HAP-1 (cell line): ENCODE results near the gene SLC37A1.
A peak's percentile ranks its signal among the peaks of the same experiment; 100 is the strongest.

Source experiments
- DNase-seq, 2 experiments: peaks; one replicate each; pipeline ENCODE4 v3.0.0-alpha.2; 2016 to 2020; ENCODE audit warnings: low spot score in 2 of 2
- H3K27me3 ChIP-seq: fragments of 250-450 bp; sonication (Bioruptor Pico); 2 replicates; pipeline ENCODE4 v1.5.1; 2020; ENCODE audit warnings: low read depth, mild to moderate bottlenecking, moderate library complexity
- H3K36me3 ChIP-seq: fragments of 250-450 bp; sonication (Bioruptor Pico); replicated peaks from 2 replicates; pipeline ENCODE4 v1.5.1; 2020; ENCODE audit warnings: mild to moderate bottlenecking
- H3K4me1 ChIP-seq: fragments of 250-450 bp; sonication (Bioruptor Pico); 2 replicates; pipeline ENCODE4 v1.5.1; 2020; ENCODE audit warnings: mild to moderate bottlenecking
- H3K4me3 ChIP-seq: fragments of 250-450 bp; sonication (Bioruptor Pico); 2 replicates; pipeline ENCODE4 v1.5.1; 2020; ENCODE audit warnings: mild to moderate bottlenecking, moderate library complexity
- H3K9me3 ChIP-seq: fragments of 250-450 bp; sonication (Bioruptor Pico); 2 replicates; pipeline ENCODE4 v1.5.1; 2020; ENCODE audit warnings: mild to moderate bottlenecking, moderate library complexity
- in situ Hi-C: fragments of 300-500 bp; cut with MboI; formaldehyde crosslinking; loops from 3 replicates; pipeline ENCODE4 v1.14.3; 2020; ENCODE audit warnings: low sequenced_read_pairs, inconsistent platforms, mixed read lengths

The SLC37A1 gene

DNA sequence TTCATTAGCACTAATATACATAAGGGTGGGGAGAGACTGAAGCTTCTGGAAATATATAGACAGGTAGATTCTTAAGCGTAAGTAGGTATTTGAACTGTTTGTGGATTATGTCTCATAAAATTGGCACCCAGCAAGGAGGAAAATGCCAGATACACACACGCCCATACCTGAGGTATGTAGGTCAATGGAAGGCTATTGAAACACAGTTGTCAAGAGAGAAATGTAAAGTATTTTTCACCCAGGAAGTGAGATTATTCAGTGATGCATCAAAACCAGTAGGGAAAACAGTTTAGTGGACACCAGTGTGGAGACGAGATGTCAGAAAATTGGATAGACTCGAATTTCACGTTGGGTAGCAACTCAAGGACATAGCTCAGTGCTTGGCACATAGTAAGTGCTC, 12.9 kb upstream of the SLC37A1 start:
- no peaks in the 10 kb centered on the region for H3K4me1 ChIP-seq

GRCh38 chr21:42503711-42504110, 9.9 kb upstream of the SLC37A1 start:
- no peak for DNase-seq
- Histone ChIP-seq H3K4me3 (no peak overlapping the region), H3K36me3 (no peaks in the 10 kb centered on the region), H3K27me3 (no peaks in the 10 kb centered on the region), H3K9me3 (no peaks in the 10 kb centered on the region), H3K4me1 (no peaks in the 10 kb centered on the region)
- in situ Hi-C loops = no loop called here

More for the DNA sequence above, 12.9 kb upstream of the SLC37A1 start:
- H3K4me3 ChIP-seq = no peak overlapping the region
- DNase-seq = no peak
- no peaks in the 10 kb centered on the region for H3K9me3 ChIP-seq
- no peaks in the 10 kb centered on the region for H3K36me3 ChIP-seq
- in situ Hi-C loops = no loop called here
- H3K27me3 ChIP-seq = 0 out of 2 replicates have a peak, but pooled peaks cover under 1% of the 10 kb centered on the region

DNA sequence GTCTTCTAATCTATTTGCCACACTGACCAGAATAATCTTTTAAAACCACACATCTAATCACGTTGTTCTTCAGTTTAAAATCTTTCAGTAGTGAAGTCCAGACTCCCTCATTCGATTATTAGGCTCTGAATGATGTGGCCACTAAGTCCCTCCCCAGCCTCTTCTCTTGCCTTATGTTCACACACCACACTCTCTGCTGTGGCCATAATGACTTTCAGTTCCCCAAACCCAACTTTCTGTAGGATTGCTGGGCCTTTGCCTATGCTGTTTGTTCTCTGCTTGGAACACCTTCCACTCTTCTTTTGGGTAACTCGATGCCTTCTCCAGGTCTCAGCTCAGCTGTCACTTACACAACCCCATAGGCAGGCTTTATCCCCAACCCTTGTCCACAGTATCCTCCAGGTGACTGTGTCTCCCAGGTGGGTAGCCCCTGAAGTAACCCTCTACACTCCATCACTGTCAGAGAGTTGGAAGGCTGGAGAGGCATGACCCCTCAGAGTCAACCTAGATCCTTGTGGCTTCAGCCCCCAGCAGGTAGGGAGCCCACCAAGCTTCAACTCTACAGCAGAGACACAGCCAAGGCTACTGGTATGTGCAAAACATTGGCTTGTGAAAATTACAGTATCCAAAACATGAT, 8.4 kb upstream of the SLC37A1 start:
- in situ Hi-C loops = no loop called here
- no peak overlapping the region for H3K4me3 ChIP-seq
- H3K9me3 ChIP-seq = no peaks in the 10 kb centered on the region
- no peaks in the 10 kb centered on the region for H3K27me3 ChIP-seq
- H3K36me3 ChIP-seq = no peaks in the 10 kb centered on the region
- no peaks in the 10 kb centered on the region for H3K4me1 ChIP-seq
- DNase-seq = no peak

DNA sequence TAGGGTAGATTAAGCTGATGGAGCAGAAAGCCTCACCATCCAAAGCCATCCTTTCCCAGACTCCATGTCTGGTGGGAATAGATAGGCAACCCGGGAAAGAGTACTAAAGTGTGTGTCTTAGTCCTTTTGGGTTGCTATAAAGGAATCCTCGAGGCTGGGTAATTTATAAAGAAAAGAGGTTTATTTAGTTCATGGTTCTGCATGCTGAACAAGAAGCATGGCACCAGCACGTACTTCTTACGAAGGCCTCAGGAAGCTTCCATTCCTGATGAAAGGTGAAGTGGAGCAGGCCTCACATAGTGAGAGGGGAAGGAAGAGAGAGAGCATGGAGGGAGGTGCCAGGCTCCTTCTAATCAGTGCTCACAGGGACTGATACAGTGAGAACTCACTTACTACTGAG, 6.2 kb upstream of the SLC37A1 start:
- Histone ChIP-seq H3K4me1 (no peaks in the 10 kb centered on the region), H3K4me3 (no peak overlapping the region), H3K36me3 (no peaks in the 10 kb centered on the region), H3K27me3 (no peaks in the 10 kb centered on the region), H3K9me3 (no peaks in the 10 kb centered on the region)
- in situ Hi-C loops = no loop called here
- DNase-seq = no peak

DNA sequence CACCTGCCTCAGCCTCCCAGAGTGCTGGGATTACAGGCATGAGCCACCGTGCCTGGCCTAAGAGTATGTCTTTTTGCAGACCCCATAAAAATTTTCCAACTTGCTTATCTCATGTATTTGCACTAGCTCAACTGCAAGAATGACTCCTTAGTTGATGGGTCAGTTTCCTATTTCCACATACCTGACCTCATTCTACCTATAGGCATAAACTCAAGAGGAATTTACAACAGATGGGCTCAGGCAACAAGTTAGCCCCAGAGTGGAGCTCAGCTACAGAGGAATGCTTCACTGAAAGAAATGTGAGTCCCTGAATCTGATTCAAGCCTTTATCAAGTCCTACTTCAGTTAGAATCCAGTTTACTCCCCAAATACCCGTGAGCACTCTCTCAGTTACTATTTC, 5.3 kb upstream of the SLC37A1 start:
- in situ Hi-C loops = no loop called here
- H3K4me3 ChIP-seq = no peak overlapping the region
- no peaks in the 10 kb centered on the region for H3K36me3 ChIP-seq
- no peaks in the 10 kb centered on the region for H3K9me3 ChIP-seq
- H3K4me1 ChIP-seq = no peaks in the 10 kb centered on the region
- DNase-seq = no peak
- H3K27me3 ChIP-seq = no peaks in the 10 kb centered on the region

DNA sequence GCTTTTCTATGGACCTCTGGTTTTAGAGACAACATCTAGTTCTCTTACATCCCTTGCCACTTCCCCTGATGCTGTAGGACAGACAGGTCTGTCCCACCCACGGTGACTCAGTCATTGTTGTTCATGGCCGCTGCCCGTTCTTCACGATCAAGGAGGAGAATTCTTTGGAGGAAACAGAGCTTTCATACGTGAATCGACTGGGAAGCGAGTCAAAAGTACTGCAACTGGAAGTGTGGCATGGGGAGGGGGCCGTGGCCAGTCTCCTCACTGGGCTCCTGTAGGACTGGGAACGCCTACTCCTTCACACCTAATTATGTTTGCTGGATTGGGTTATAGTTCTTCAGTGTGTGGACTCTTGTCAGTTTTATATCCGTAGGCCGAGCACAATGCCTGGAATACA, 4.4 kb upstream of the SLC37A1 start:
- no peaks in the 10 kb centered on the region for H3K27me3 ChIP-seq
- H3K4me3 ChIP-seq = no peak overlapping the region
- DNase-seq = no peak
- in situ Hi-C loops = no loop called here
- H3K36me3 ChIP-seq = no peaks in the 10 kb centered on the region
- no peaks in the 10 kb centered on the region for H3K9me3 ChIP-seq
- H3K4me1 ChIP-seq = no peaks in the 10 kb centered on the region

DNA sequence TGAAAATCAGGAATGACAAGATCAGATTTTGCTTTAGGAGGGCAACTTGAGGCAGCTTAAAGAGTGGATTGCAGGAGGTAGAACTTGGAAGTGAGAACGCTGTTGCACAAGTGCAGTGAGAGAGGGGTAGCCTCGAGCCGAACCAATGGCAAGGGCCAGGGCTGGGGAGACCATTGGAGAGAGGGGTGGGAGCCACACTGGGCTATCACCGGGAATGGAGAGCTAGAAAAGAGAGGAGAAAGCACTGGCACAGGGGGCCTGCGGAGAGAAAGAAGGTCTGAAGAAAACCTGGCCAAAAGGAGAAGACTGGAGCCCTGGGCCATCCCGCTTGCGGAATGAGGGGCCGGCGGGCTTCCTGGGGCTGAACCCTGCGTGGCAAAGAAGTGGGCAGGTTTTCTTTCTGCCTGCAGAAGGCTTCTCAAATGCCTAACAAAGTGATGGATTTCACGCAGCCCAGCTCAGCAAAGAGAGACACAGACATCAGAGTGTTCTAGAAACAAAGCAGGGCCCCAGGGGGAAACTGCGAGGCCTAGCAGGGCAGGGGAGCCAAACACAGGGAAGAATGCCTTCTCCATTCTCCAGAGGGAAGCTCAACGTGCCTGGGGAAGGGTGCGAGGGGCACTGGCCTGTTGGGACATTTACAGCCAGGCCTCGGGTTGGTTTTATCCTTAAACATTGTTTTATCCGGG, 1.2 kb upstream of the SLC37A1 start:
- no peak overlapping the region for H3K4me3 ChIP-seq
- in situ Hi-C loops = no loop called here

DNA sequence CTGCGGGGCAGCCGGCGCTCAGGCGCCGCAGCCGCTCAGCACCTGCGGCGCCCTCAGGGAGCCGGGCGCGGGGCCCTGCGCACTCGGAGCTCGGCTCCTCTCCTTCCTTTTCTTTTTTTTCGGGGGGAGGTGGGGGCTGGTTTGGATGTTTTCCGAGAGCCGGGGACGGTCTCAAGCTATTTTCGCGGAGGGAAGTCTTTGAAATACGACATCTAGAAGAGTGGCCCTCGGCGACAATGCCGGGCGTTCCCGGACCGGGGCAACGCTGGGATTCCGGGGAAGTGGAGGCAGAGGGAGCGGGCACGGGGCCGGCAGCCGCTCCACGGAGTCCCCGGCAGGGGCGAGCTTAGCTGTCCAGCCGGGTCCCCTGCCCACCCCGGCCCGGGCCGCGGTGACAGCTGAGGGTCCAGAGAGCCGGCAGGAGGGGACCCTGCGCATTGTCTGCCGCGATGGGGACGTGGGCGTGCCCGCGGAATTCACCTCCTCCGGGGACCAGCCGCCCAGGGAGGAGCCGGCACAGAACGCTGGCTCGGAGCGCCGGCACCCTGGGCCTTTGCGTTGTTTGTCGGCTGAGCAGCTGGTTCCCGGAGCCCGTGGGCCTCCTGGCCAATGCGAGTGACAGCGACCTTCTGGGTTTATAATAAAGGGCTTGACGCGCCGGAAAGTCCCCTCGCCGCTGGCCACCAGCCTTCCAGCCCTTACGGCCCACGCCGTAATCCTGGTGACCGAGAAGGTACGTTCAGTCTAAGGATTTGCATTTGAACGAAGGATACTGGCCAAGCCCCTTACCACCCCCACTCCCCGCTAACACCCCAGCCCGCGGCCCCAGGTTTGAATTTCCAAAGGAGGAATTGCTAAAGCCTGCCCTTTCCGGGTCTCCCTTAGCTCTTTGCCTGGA, 582 bp downstream of the SLC37A1 start:
- no peaks in the 10 kb centered on the region; the same call in 1 of the 2 replicates for H3K4me1 ChIP-seq
- H3K36me3 ChIP-seq = no peaks in the 10 kb centered on the region
- no peaks in the 10 kb centered on the region for H3K9me3 ChIP-seq
- H3K27me3 ChIP-seq = no peaks in the 10 kb centered on the region
- H3K4me3 ChIP-seq = peak overlapping the region; percentile 54
- DNase-seq = peak; percentile 30 to 69
- in situ Hi-C loops = no loop called here

More for the DNA sequence above, 1.2 kb upstream of the SLC37A1 start:
- Histone ChIP-seq H3K4me1 (no peaks in the 10 kb centered on the region; the same call in 1 of the 2 replicates), H3K27me3 (no peaks in the 10 kb centered on the region), H3K36me3 (no peaks in the 10 kb centered on the region), H3K9me3 (no peaks in the 10 kb centered on the region)
- DNase-seq = no peak

GRCh38 chr21:42514883-42515228, 1.2 kb downstream of the SLC37A1 start:
- no peaks in the 10 kb centered on the region for H3K27me3 ChIP-seq
- H3K4me1 ChIP-seq = no peaks in the 10 kb centered on the region; the same call in 1 of the 2 replicates
- no peaks in the 10 kb centered on the region for H3K9me3 ChIP-seq
- H3K36me3 ChIP-seq = no peaks in the 10 kb centered on the region
- peak overlapping the region; percentile 54 for H3K4me3 ChIP-seq
- in situ Hi-C loops = no loop called here
- DNase-seq = no peak

DNA sequence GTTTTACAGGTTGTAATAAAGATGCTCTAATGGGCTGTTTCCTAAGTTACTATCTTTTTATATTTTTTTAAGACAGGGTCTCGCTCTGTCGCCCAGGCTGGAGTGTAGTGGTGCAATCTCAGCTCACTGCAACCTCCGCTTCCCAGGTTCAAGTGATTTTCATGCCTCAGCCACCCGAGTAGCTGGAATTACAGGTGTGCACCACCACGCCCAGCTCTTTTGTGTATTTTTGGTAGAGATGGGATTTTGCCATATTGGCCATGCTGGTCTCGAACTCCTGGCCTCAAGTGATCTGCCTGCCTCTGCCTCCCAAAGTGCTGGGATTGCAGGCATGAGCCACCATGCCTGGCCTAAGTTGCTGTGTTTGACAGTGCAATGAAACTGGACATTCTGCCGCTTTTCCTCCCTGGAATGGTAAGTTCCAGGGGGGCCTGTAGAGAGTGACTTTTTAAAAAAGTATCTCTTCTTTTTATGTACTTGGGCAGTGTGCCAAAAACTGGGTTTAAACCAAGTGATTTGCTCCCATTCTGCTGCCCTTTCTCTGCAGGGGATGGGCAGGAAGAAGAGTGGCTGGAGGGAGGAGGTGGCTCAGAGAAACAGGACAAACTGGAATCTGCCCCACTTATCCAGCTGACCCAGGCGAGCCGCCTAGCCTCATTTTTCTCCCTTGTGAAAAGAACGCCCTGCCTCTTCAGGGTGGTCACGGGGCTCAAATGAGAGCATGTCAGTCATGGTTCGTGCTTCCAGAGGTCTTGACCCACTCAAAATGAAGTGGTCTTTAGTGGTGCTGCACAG, 2.3 kb downstream of the SLC37A1 start:
- no peaks in the 10 kb centered on the region for H3K27me3 ChIP-seq
- DNase-seq = no peak
- H3K4me3 ChIP-seq = no peak overlapping the region
- H3K9me3 ChIP-seq = no peaks in the 10 kb centered on the region
- H3K4me1 ChIP-seq = no peaks in the 10 kb centered on the region; the same call in 1 of the 2 replicates
- in situ Hi-C loops = no loop called here
- H3K36me3 ChIP-seq = no peaks in the 10 kb centered on the region

- Histone ChIP-seq H3K9me3 (no peaks in the 10 kb centered on the region), H3K4me3 (no peak overlapping the region), H3K27me3 (no peaks in the 10 kb centered on the region), H3K36me3 (no peaks in the 10 kb centered on the region), H3K4me1 (no peaks in the 10 kb centered on the region; the same call in 1 of the 2 replicates)
- DNase-seq = no peak
- in situ Hi-C loops = no loop called here
Observed at GRCh38 chr21:42518215-42518614, 4.6 kb downstream of the SLC37A1 start.

DNA sequence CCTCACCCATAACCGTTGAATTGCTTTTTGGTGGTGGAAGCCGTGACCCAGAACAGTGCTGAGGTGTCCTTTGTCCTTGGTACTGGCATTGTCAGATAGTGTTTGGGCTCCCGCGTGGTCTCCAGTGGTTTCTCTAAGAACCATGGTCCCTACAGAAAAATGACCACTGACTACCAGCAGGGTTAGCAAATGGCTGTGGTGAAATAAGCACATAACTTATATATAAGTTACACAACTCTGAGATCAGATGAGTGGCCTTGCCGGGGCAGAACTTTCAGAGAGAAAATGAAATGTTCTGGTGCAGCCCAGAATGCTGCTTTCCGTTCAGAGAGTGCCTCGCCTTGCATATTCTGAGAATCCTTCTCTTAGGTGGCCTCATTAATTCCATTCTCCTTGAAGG, 5.0 kb downstream of the SLC37A1 start:
- in situ Hi-C loops = no loop called here
- Histone ChIP-seq H3K27me3 (no peaks in the 10 kb centered on the region), H3K36me3 (no peaks in the 10 kb centered on the region), H3K4me1 (no peaks in the 10 kb centered on the region; the same call in 1 of the 2 replicates), H3K9me3 (no peaks in the 10 kb centered on the region), H3K4me3 (no peak overlapping the region)
- DNase-seq = no peak

DNA sequence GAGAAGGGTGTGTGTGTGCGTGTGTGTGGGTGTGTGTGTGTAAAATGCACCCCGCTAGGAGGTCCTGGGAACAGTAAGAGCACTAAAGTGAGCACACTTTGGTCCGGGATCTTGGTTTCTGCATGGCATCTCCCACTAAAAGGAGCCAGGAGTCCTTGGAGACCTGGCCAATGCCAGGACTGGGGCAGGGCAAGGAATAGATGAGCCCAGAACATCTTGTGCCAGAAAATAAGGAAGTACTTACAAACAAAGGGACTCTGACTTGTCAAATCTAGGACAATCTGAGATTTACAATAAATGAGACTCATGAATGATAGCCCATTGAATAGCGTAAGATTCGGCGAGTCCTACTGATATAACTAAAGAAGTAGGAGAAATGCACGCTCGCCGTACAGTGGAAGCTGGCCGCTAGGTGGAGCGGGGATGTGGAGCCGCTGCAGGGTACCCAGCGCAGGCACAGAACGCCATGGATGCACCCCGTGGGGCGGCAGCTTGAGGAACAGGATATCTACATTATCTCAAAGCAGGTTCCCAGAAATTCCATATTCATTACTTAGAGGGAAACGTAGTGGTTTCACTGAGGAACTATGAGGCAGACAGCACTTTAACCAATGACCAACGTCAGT, 7.1 kb downstream of the SLC37A1 start:
- no peak overlapping the region for H3K4me3 ChIP-seq

More for the DNA sequence above, 7.1 kb downstream of the SLC37A1 start:
- no peaks in the 10 kb centered on the region for H3K36me3 ChIP-seq
- in situ Hi-C loops = no loop called here
- H3K9me3 ChIP-seq = no peaks in the 10 kb centered on the region
- peaks cover 12% of the 10 kb centered on the region for H3K4me1 ChIP-seq
- DNase-seq = no peak
- H3K27me3 ChIP-seq = no peaks in the 10 kb centered on the region
